Loucy (cell line): ENCODE results near the gene AHI1.

Source experiments
- CTCF ChIP-seq: fragments of 200-600 bp; sonication (generic); conservative IDR thresholded peaks from 2 replicates; pipeline ENCODE4 v1.5.1; 2014; ENCODE audit warnings: mild to moderate bottlenecking, antibody characterized with exemption, low read length
- EZH2phosphoT487 ChIP-seq: fragments of 200-600 bp; IDR thresholded peaks from 2 replicates; pipeline ENCODE4 v1.6.1; 2018; ENCODE audit warnings: antibody characterized with exemption, mild to moderate bottlenecking, moderate library complexity, borderline replicate concordance

- TF ChIP-seq CTCF (no peak), EZH2phosphoT487 (no peak)
These were observed 216.3 kb downstream of the AHI1 start for GRCh38 chr6:135281227-135281626.
